Thyroid gland (tissue), 4 donors: ENCODE measurements around the gene SUGP2. TPM values are rescaled to one million over a fixed set of nuclear protein-coding genes. Genes with fewer than 3 reads are reported as not detected.

Experiments
- DNase-seq, 2 donors: peaks; one replicate each; pipeline ENCODE4 v3.0.0-alpha.2; 2019
- H3K27ac ChIP-seq, 3 donors: fragments of 200-600 bp; sonication (generic); 1 replicate in 2 of 3; 2 replicates in 1 of 3; pipeline ENCODE4 v1.5.1; 2016 to 2019; ENCODE audit warnings: mild to moderate bottlenecking in 1 of 3, moderate library complexity in 1 of 3
- H3K27me3 ChIP-seq: fragments of 200-600 bp; sonication (generic); one replicate; pipeline ENCODE4 v1.5.1; 2019
- H3K36me3 ChIP-seq, 2 donors: fragments of 200-600 bp; sonication (generic); one replicate each; pipeline ENCODE4 v1.5.1; 2016 to 2019
- H3K4me1 ChIP-seq, 2 donors: fragments of 200-600 bp; sonication (generic); one replicate each; pipeline ENCODE4 v1.5.1; 2017 to 2019
- H3K4me3 ChIP-seq, 3 donors: fragments of 200-600 bp; sonication (generic); replicated peaks in 1 of 3; 1 replicate in 2 of 3; 2 replicates in 1 of 3; pipeline ENCODE4 v1.5.1; 2016; ENCODE audit warnings: mild to moderate bottlenecking in 1 of 3
- H3K9me3 ChIP-seq: fragments of 200-600 bp; sonication (generic); one replicate; pipeline ENCODE4 v1.5.1; 2017
- CTCF ChIP-seq, 6 experiments: fragments of 200-600 bp in 3 of 6; fragments of 450-650 bp in 3 of 6; sonication (generic) in 3 of 6; IDR thresholded peaks; one replicate each; pipeline ENCODE4 v1.5.1; 2016 to 2019; ENCODE audit warnings: antibody characterized with exemption in 6 of 6, mild to moderate bottlenecking in 2 of 6, inconsistent platforms in 1 of 6, moderate library complexity in 1 of 6
- POLR2A ChIP-seq, 2 donors: fragments of 450-650 bp; IDR thresholded peaks; one replicate each; pipeline ENCODE4 v1.6.1; 2017; ENCODE audit warnings: antibody characterized with exemption in 2 of 2, mild to moderate bottlenecking in 2 of 2, moderate library complexity in 1 of 2
- WGBS, 2 donors: methylation state at CpG; one replicate each; pipeline ENCODE4 v1.1.5; 2017; 5-methylcytosine and 5-hydroxymethylcytosine counted together
- intact Hi-C: fragments of 100-400 bp; cut with DNase I; formaldehyde crosslinking; loops from one replicate; pipeline ENCODE4 v1.15.1; 2023
- total RNA-seq, 4 donors: library from RNA; depleted of rRNA; stranded (reverse); fragments of >200 nt; gene quantifications; one replicate each; pipeline ENCODE4 v1.2.3, GENCODE V29; 2016

SUGP2 gene
- total RNA-seq, 4 donors from 2014 or later = 70.3 to 93.5 (median 82.2) TPM

GRCh38 chr19:18999896-19000620, 33.3 kb downstream of the SUGP2 start:
- H3K27ac ChIP-seq = no peak overlapping the region
- no peaks in the 10 kb centered on the region for H3K9me3 ChIP-seq
- 88 to 89% methylated on average over 11 of the region's 11 CpGs for WGBS, 2 donors
- DNase-seq = no peak
- TF ChIP-seq POLR2A (IDR thresholded peaks at IDR 0.05) (no peak), CTCF (IDR thresholded peaks at IDR 0.05) (no peak)
- intact Hi-C loops = no loop called here
- H3K27me3 ChIP-seq = no peaks in the 10 kb centered on the region
- no peak overlapping the region for H3K4me3 ChIP-seq
- peaks cover 4 to 6% of the 10 kb centered on the region in 2 donors for H3K4me1 ChIP-seq
- peaks cover 29 to 37% of the 10 kb centered on the region in 2 donors for H3K36me3 ChIP-seq

- no peak for DNase-seq
- WGBS, 2 donors = 75 to 83% methylated on average over 13 to 14 of the region's 14 CpGs
- Histone ChIP-seq H3K9me3 (no peaks in the 10 kb centered on the region), H3K27me3 (no peaks in the 10 kb centered on the region), H3K27ac (no peak overlapping the region), H3K4me1 (peaks cover 4% of the 10 kb centered on the region in 2 donors), H3K4me3 (no peak overlapping the region), H3K36me3 (peaks cover 34 to 43% of the 10 kb centered on the region in 2 donors)
- no peak for TF ChIP-seq POLR2A (IDR thresholded peaks at IDR 0.05)
- no peak for TF ChIP-seq CTCF (IDR thresholded peaks at IDR 0.05)
- intact Hi-C loops = no loop called here
Measured at GRCh38 chr19:18999016-18999758, 34.1 kb downstream of the SUGP2 start.

GRCh38 chr19:18998276-18998675, 35.0 kb downstream of the SUGP2 start:
- WGBS, 2 donors = 93 to 94% methylated on average over 8 of the region's 8 CpGs
- intact Hi-C loops = no loop called here
- H3K4me1 ChIP-seq = peaks cover 0 to 4% of the 10 kb centered on the region in 2 donors
- H3K27me3 ChIP-seq = no peaks in the 10 kb centered on the region
- H3K9me3 ChIP-seq = no peaks in the 10 kb centered on the region
- H3K27ac ChIP-seq = no peak overlapping the region
- TF ChIP-seq CTCF (IDR thresholded peaks at IDR 0.05) (no peak), POLR2A (IDR thresholded peaks at IDR 0.05) (no peak)
- H3K36me3 ChIP-seq = peaks cover 34 to 43% of the 10 kb centered on the region in 2 donors
- H3K4me3 ChIP-seq = no peak overlapping the region
- DNase-seq = no peak

GRCh38 chr19:18996796-18997394, 36.4 kb downstream of the SUGP2 start:
- H3K27me3 ChIP-seq = no peaks in the 10 kb centered on the region
- intact Hi-C loops = no loop called here
- no peak overlapping the region for H3K4me3 ChIP-seq
- TF ChIP-seq CTCF (IDR thresholded peaks at IDR 0.05) (no peak), POLR2A (IDR thresholded peaks at IDR 0.05) (no peak)
- no peaks in the 10 kb centered on the region for H3K9me3 ChIP-seq
- 76 to 87% methylated on average over 6 of the region's 6 CpGs for WGBS, 2 donors
- peak overlapping the region in 1 of 3 donors; percentile 38 for H3K27ac ChIP-seq
- H3K4me1 ChIP-seq = peaks cover 0 to 4% of the 10 kb centered on the region in 2 donors
- H3K36me3 ChIP-seq = peaks cover 32 to 41% of the 10 kb centered on the region in 2 donors
- no peak for DNase-seq
